ENCODE results near the gene MATN4. TPM values are rescaled to one million over a fixed set of nuclear protein-coding genes. Genes with fewer than 3 reads are reported as not detected.

MATN4 gene
- total RNA-seq, 3 donors from 2014 or later (not counting 1 experiment from before 2014, with no cell fraction given), result not detected

GRCh38 chr20:45269754-45270270 lies 38.3 kb downstream of the MATN4 start:
- H3K4me3 Mint-ChIP-seq, result no peak overlapping the region
- Histone ChIP-seq H3K9me3 (ENCODE audit: control insufficient read depth, insufficient read depth, low read length) (no peaks in the 10 kb centered on the region), H3K27ac (ENCODE audit: low read length) (no peak overlapping the region), H3K27me3 (ENCODE audit: control insufficient read depth, insufficient read depth, low read length) (peaks cover 2% of the 10 kb centered on the region), H3K36me3 (ENCODE audit: control insufficient read depth, insufficient read depth, low read length) (no peaks in the 10 kb centered on the region), H3K4me1 (ENCODE audit: control insufficient read depth, insufficient read depth, low read length) (no peaks in the 10 kb centered on the region), H3K4me3 (ENCODE audit: low read length) (no peak overlapping the region)
- DNase-seq (no peak), ATAC-seq (no peak)
- intact Hi-C loops (cut with micrococcal nuclease), result no loop called here
- H3K27me3 Mint-ChIP-seq (ENCODE audit: low read depth in 2 of 2), result peaks cover 19 to 76% of the 10 kb centered on the region in 2 donors
- H3K36me3 Mint-ChIP-seq, result no peaks in the 10 kb centered on the region
- TF ChIP-seq CTCF (IDR thresholded peaks at IDR 0.05), result no peak
- no peak overlapping the region for H3K27ac Mint-ChIP-seq
- H3K9me3 Mint-ChIP-seq, result no peaks in the 10 kb centered on the region
- 80% methylated on average over 4 of the region's 4 CpGs for WGBS (ENCODE audit: insufficient coverage)
- no peaks in the 10 kb centered on the region for H3K4me1 Mint-ChIP-seq

- Histone ChIP-seq H3K36me3 (ENCODE audit: control insufficient read depth, insufficient read depth, low read length) (no peaks in the 10 kb centered on the region), H3K27ac (ENCODE audit: low read length) (no peak overlapping the region), H3K4me3 (ENCODE audit: low read length) (no peak overlapping the region), H3K27me3 (ENCODE audit: control insufficient read depth, insufficient read depth, low read length) (peaks cover 2% of the 10 kb centered on the region), H3K4me1 (ENCODE audit: control insufficient read depth, insufficient read depth, low read length) (no peaks in the 10 kb centered on the region), H3K9me3 (ENCODE audit: control insufficient read depth, insufficient read depth, low read length) (no peaks in the 10 kb centered on the region)
- no peak overlapping the region for H3K27ac Mint-ChIP-seq
- H3K36me3 Mint-ChIP-seq, result no peaks in the 10 kb centered on the region
- peaks cover 22 to 76% of the 10 kb centered on the region in 2 donors for H3K27me3 Mint-ChIP-seq (ENCODE audit: low read depth in 2 of 2)
- no peaks in the 10 kb centered on the region for H3K9me3 Mint-ChIP-seq
- H3K4me1 Mint-ChIP-seq, result no peaks in the 10 kb centered on the region
- H3K4me3 Mint-ChIP-seq, result no peak overlapping the region
- intact Hi-C loops (cut with micrococcal nuclease), result no loop called here
- no peak for TF ChIP-seq CTCF (IDR thresholded peaks at IDR 0.05)
- ATAC-seq, result no peak
- 76% methylated on average over 2 of the region's 3 CpGs for WGBS (ENCODE audit: insufficient coverage)
- no peak for DNase-seq
These were observed 39.0 kb downstream of the MATN4 start for GRCh38 chr20:45269056-45269455.

GRCh38 chr20:45268531-45268930 lies 39.6 kb downstream of the MATN4 start:
- Histone ChIP-seq H3K36me3 (ENCODE audit: control insufficient read depth, insufficient read depth, low read length) (no peaks in the 10 kb centered on the region), H3K27me3 (ENCODE audit: control insufficient read depth, insufficient read depth, low read length) (peaks cover 2% of the 10 kb centered on the region), H3K4me1 (ENCODE audit: control insufficient read depth, insufficient read depth, low read length) (no peaks in the 10 kb centered on the region), H3K4me3 (ENCODE audit: low read length) (no peak overlapping the region), H3K9me3 (ENCODE audit: control insufficient read depth, insufficient read depth, low read length) (no peaks in the 10 kb centered on the region), H3K27ac (ENCODE audit: low read length) (no peak overlapping the region)
- ATAC-seq (no peak), DNase-seq (no peak)
- 95% methylated on average over 2 of the region's 3 CpGs for WGBS (ENCODE audit: insufficient coverage)
- H3K27me3 Mint-ChIP-seq (ENCODE audit: low read depth in 2 of 2), result peaks cover 22 to 73% of the 10 kb centered on the region in 2 donors
- no peak overlapping the region for H3K4me3 Mint-ChIP-seq
- no peaks in the 10 kb centered on the region for H3K36me3 Mint-ChIP-seq
- no peak overlapping the region for H3K27ac Mint-ChIP-seq
- TF ChIP-seq CTCF (IDR thresholded peaks at IDR 0.05), result no peak
- intact Hi-C loops (cut with micrococcal nuclease), result no loop called here
- no peaks in the 10 kb centered on the region for H3K4me1 Mint-ChIP-seq
- H3K9me3 Mint-ChIP-seq, result no peaks in the 10 kb centered on the region

- no peak overlapping the region for H3K27ac Mint-ChIP-seq
- peaks cover 2% of the 10 kb centered on the region for H3K27me3 ChIP-seq (ENCODE audit: control insufficient read depth, insufficient read depth, low read length)
- no peaks in the 10 kb centered on the region for H3K9me3 ChIP-seq (ENCODE audit: control insufficient read depth, insufficient read depth, low read length)
- peaks cover 25 to 70% of the 10 kb centered on the region in 2 donors for H3K27me3 Mint-ChIP-seq (ENCODE audit: low read depth in 2 of 2)
- H3K36me3 Mint-ChIP-seq, result no peaks in the 10 kb centered on the region
- no peaks in the 10 kb centered on the region for H3K36me3 ChIP-seq (ENCODE audit: control insufficient read depth, insufficient read depth, low read length)
- no peak overlapping the region for H3K27ac ChIP-seq (ENCODE audit: low read length)
- H3K4me1 Mint-ChIP-seq, result no peaks in the 10 kb centered on the region
- ATAC-seq, result no peak
- intact Hi-C loops (cut with micrococcal nuclease), result no loop called here
- no peak for TF ChIP-seq CTCF (IDR thresholded peaks at IDR 0.05)
- no peaks in the 10 kb centered on the region for H3K9me3 Mint-ChIP-seq
- H3K4me3 ChIP-seq (ENCODE audit: low read length), result no peak overlapping the region
- DNase-seq, result no peak
- H3K4me1 ChIP-seq (ENCODE audit: control insufficient read depth, insufficient read depth, low read length), result no peaks in the 10 kb centered on the region
- H3K4me3 Mint-ChIP-seq, result no peak overlapping the region
These were observed 41.1 kb downstream of the MATN4 start for GRCh38 chr20:45266977-45267376.
